Stimulated activated CD4-positive, alpha-beta T cell treated with anti-CD3 and anti-CD28 coated beads, TNF-alpha, amount 100 ng/mL, for 48 hours (primary cell): ENCODE data around the gene DCUN1D3.
"Not testable (repeated sequence)": the region's sequence is repeated elsewhere in the genome, so short reads cannot be mapped to it uniquely, and the experiment has no call there.

Experiments used
- DNase-seq, 3 donors: peaks; one replicate each; pipeline ENCODE4 v3.0.0-alpha.2; 2020; ENCODE audit warnings: low read depth in 3 of 3

The DCUN1D3 gene

GRCh38 chr16:20862162-20862960 lies 37.8 kb downstream of the DCUN1D3 start:
- no peak for DNase-seq

- not testable (repeated sequence) for DNase-seq
Measured at GRCh38 chr16:20860995-20861394, 39.2 kb downstream of the DCUN1D3 start.

- no peak for DNase-seq
Measured at GRCh38 chr16:20860361-20860760, 39.8 kb downstream of the DCUN1D3 start.

DNA sequence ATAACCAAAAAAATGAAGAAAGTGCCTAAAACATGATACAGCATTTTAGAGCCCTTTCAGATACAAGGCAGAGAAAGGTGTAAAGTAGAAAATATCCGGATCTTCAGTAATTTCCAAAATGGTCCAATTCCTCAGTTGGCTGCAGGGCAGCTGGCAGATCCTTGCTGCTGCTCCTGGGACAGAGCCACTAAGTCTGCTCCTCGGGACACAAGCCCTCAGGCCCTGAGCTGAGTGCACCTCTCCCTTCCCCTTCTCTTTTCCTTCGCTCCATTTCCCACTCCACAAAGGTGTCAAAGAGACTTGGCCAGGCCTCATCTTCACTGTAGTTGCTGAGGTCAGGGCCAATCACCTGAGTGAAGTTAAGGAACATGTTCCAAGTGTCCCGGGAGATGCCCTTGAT lies 40.5 kb downstream of the DCUN1D3 start:
- DNase-seq: no peak

DNA sequence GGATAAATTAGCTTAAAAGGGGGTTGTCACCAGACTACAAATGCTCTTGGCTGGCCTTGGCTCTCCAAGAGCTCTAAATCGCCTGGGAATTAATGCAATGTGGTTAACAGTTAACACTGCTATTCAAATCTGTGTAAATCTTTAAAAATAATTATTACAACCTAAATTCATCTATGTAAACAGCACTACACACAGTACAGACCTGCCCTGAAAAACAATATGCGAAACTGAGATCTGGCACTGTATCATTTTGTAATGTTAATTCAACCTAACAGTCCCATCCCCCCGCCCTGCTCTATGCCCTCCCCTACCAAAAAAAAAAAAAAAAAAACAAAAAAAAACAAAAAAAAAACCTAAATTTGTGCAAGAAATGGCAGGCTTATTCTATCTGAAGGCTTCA lies 40.9 kb downstream of the DCUN1D3 start:
- DNase-seq: no peak

- no peak for DNase-seq
Measured at GRCh38 chr16:20857281-20857680, 42.9 kb downstream of the DCUN1D3 start.

DNA sequence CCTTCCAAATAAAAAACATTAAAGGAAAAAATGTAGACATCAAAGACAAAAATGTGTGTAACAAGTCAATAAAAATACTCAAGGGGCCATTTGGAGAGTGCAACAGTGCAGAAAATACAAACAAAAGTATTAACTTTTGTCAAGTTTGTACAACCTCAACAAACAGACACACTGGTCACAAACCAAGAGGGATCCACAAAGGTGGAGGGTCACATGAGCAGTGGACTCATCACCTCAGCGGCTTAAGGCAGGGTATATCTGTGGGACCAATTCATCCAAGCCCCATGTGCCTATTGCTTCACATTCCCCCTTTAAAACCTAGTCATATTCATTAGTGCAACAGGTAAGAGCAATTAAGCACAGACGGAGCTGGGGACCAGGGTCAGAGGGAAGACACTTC lies 45.2 kb downstream of the DCUN1D3 start:
- DNase-seq: no peak

- no peak for DNase-seq
Measured at GRCh38 chr16:20853981-20854620, 46.1 kb downstream of the DCUN1D3 start.

DNA sequence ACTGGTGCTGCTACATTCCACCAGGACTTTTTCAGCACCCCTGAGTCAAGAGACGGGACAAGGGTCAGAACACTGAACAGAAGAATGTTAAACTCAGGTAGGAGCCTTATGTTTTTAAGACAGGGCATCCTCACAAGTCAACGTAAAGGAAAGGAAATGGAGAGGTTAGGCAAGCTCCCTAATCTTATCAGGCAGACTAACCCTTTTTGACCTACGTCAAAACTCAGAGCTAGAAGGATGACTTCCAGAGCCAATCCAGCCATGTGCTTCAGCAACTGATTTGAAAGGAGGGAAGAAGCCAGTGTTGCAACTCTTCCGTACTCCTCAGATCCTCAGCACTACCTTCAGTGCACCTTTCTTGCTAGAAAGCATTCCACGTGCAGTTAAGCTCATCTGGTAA lies 47.0 kb downstream of the DCUN1D3 start:
- no peak for DNase-seq

- DNase-seq: no peak
Measured at GRCh38 chr16:20851601-20852000, 48.6 kb downstream of the DCUN1D3 start.

- DNase-seq: no peak
Measured at GRCh38 chr16:20850981-20851380, 49.2 kb downstream of the DCUN1D3 start.

- peak; percentile 16 to 47 (median 46) for DNase-seq
Measured at GRCh38 chr16:20849589-20850390, 50.4 kb downstream of the DCUN1D3 start.

GRCh38 chr16:20847550-20847949 lies 52.6 kb downstream of the DCUN1D3 start:
- no peak for DNase-seq

DNA sequence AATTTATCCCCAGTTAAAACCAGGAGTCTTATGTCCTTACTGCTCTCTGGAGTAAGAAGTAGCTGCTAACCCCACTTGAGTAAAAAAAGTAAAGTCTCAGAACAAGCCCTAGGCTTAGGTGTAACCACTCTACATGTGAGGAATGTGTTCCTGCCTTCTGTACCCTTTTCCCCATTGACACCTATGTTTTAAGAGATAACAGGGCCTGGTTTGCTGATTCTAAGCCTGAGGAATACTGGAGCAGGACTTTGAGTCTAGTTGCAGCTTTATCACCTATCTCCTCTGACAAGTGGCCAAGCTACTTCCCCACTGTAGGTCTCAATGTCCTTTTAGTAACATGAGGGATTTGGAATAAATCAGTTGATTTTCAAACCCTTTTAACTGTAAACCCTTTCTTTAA lies 53.6 kb downstream of the DCUN1D3 start:
- DNase-seq: no peak

DNA sequence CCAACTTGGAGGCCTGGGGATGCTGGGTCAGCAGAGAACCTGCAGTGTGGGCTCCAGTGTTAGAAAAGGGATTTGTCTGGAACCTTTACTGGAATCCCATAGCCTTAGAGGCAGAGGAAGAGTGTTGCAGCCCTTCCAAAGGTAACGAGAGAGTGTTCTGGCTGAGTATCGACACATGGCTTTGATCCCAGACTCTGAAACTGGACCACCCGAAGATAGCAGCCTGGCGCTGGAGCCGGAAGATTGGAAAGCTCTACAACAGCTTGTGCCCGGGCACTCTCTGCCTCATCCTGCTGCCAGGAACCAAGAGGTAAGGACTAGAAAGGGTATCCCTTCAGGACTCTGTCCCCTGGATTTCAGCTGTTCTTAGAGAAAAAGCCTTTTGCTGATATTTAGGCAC lies 54.1 kb downstream of the DCUN1D3 start:
- DNase-seq: no peak

- DNase-seq: no peak
Measured at GRCh38 chr16:20844588-20844987, 55.6 kb downstream of the DCUN1D3 start.

DNA sequence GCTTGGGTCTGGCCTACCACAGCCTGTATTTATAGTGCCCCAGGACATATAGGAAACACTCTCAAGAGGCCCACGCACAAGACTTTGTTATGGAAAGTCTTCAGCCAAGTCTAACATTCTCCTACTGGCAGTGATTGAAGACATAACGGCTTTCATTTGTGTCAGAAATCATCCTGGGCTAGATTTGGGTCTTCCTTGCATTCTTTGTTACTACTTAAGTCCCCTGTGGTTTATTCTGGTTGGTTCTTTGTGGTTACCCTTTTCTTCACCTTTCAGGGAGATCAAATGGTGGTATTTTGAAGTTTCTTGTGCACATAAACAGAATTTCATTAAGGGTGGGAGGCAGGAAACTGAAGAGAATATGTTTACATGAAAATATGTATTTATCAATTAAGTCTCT lies 56.1 kb downstream of the DCUN1D3 start:
- no peak for DNase-seq

- no peak for DNase-seq
Measured at GRCh38 chr16:20839504-20839903, 60.7 kb downstream of the DCUN1D3 start.

- DNase-seq: no peak
Measured at GRCh38 chr16:20838240-20838639, 61.9 kb downstream of the DCUN1D3 start.

DNA sequence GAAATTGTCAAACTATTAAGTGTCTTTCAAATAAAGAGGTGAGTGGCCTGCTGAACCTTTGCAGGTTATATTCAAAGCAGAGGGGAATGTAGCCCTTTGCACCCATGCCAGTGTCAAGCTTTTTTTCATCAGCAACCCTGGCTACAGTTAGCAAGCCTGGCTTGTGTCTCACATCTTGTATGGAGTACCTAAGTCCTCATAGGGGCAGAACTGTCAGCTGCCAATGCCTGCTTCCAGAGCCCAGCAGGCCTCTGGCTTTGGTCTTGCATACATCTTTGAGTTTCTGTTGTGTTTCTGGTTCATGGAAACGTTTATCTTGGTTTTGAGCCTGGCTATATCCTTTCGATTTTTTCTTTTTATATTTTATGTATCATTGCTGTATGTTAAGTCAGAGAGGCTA lies 67.1 kb downstream of the DCUN1D3 start:
- DNase-seq: no peak

- no peak for DNase-seq
Measured at GRCh38 chr16:20830372-20830771, 69.8 kb downstream of the DCUN1D3 start.

GRCh38 chr16:20829536-20829935 lies 70.6 kb downstream of the DCUN1D3 start:
- DNase-seq: no peak
